GM18909 (cell line): ENCODE results near the gene FOXE1.

ENCODE experiments used
- ATAC-seq: cut with Tn5 transposase; IDR thresholded peaks from one replicate; pipeline ENCODE4 v1.9.1; 2021; ENCODE audit warnings: mild to moderate bottlenecking; ENCODE audit not compliant: unreplicated experiment, poor library complexity

Gene FOXE1

DNA sequence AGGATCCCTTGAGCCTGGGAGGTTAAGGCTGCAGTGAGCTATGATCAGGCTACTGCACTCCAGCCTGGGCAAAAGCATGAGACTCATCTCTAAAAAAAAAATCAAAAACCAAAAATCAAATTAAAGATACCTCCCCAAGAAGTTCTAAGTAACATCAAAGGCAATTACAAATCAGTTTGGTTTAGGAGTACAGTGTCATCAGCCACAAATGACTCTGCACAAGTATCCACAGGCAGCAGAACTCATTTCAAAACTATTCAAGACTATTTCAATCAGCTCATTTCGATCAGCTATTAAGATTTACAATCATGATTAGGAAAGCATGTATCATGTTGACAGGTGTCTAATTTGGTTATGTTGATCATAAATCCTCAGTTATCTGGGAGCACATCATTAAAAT lies 50.2 kb downstream of the FOXE1 start:
- ATAC-seq, result no peak

DNA sequence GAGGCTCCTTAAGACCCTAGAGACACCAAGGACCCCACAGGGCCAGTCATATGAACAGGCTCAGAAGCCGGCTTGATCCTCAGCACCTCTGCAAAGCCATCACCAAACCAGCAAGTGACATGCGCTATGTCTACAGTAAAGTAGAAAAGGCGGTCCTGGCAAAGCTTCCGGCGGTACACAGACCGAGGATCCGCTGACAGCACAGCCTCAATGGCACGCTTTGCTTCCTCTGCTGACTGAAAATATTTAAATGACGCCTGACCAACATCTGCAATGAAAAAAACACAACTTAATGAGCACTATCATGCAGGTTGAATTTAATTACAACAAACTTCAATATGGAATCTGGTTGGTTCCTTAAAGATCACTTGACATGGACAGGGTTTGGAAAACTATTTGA lies 51.7 kb downstream of the FOXE1 start:
- no peak for ATAC-seq

DNA sequence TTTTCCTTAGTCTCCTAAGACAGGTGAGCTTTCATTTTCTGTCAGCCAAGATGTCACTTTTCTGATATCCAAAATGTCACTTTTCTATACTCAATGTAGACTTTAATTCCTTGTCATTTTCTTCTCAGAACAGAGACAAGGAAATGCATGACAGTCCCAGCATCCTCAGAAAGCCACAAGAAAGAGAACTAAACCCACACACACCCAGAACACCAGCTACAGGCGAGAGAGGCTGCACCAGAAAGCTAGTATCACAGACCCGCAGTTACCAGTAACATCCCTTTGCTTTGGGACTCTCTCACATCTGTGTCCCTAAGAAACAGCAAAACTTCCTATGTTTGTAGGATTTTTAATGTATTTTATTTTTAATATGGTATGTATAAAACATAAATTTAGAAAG lies 52.2 kb downstream of the FOXE1 start:
- no peak for ATAC-seq
